GM20431 (cell line): ENCODE measurements around the gene HCAR1.
"Not testable (repeated sequence)": the region's sequence is repeated elsewhere in the genome, so short reads cannot be mapped to it uniquely, and the experiment has no call there.

Source experiments
- in situ Hi-C: fragments of 300-500 bp; cut with MseI, MboI; formaldehyde crosslinking; loops from one replicate; pipeline ENCODE4 v1.15.0; 2020; ENCODE audit warnings: low sequenced_read_pairs; ENCODE audit not compliant: unreplicated experiment

Gene HCAR1

GRCh38 chr12:122680989-122681388 is 49.7 kb downstream of the HCAR1 start:
- in situ Hi-C loops: not testable (repeated sequence)

- in situ Hi-C loops: not testable (repeated sequence)
Measured at GRCh38 chr12:122676781-122677180, 53.9 kb downstream of the HCAR1 start.
